ENCODE results near the gene ANKAR.
"Not testable (repeated sequence)": the region's sequence is repeated elsewhere in the genome, so short reads cannot be mapped to it uniquely, and the experiment has no call there.

ANKAR gene

DNA sequence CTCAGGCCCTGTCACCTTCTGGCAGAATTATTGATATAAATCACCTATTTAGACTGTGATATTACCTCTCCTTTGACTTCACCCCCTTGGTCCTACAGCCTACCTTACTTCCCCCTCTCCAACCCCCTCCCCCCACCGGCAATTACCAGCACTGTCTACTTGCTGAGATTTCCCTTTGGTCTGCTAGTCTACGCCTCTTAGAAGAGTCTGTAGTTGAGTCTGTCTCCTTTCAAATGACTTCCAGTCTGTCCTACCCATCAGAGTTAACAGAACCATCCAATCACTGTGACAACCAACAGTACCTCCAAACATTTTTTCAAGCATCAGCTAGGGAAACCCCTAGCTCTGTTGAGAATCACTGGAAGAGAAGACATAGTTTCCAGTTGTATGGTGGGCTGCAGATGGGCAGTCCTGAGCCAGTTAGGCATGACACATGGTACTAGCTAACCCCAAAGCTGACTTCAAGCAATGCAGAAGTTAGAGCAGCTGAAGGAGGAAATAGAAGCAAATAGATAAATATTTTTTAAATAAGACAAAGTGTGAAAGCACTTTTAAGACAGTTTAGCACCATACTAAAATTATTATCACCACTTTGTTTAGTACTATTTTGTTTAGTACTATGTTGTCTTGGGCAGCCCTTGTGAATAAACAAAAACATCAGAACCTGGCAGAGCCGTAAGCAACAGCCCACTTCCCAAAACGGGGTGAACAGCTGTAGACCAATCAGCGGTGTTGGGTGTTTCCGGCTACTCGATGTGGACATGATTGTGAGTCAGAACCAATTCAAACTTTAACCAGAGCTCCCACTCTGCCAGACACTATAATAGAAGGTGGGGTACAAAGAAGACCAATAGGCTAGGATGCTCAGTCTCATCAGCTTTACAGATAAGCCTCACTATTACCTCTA, 15.9 kb upstream of the ANKAR start:
- DNase-seq: peak in 1 of 5 experiments; percentile 85

DNA sequence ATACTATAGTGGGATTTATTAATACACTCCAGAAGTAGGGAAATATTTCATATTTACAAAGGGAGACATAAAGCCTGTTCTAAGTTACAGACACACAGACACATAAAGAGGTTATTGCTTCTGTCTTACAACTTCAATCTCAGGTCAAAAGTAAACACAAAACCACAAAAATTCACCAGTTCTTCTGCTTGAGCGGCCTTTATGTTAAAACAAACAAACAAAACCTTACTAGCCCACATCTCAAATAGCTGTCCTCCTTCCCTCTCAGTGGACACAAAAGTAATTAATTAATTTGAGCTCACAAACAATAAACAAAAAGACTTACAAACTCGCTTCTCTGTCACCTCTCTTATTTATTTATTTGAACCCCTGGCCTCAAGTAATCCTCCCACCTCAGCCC, 14.7 kb upstream of the ANKAR start:
- DNase-seq: no peak

GRCh38 chr2:189660803-189661147, 13.7 kb upstream of the ANKAR start:
- DNase-seq: no peak

DNA sequence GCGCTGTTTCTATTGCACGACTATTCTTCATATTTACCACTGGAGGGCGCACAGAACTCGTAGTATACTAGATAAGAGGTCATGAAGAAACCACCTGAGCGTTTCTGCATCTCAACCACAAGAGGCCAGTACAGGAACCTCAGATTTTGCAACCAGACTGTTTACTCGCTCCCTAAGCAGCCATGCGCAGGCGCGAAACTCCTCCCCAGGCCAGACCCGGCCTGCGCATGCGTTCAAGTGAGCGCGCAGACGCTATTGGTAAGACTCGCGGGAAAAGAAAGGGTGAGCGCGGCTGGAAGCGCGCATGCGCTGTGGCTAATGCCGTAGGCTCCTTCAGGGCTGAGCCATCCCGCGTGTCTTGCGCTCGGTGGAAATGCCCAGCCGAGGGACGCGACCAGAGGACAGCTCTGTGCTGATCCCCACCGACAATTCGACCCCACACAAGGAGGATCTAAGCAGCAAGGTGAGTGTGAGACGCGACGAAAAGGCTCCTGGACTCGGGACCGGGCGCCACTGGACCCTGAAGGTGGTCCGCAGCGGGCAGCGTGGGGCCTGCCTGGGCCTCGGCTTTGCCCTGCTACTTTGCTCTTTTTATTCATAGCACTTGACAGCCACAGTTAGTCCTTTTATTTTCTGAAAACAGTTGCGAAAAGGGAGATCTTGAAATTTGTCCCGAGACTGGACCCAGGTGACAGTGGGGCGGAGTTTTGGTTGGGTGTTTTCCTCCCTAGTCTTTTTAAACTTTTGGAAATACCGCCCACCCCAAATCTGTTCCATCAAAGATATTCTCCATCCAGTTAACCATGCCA, 13.1 kb upstream of the ANKAR start, which contains the start of gene ASNSD1:
TSS of gene ASNSD1 (plus strand) at position 312 of the 809 bp plus-strand sequence. CDS start 4,674 bp downstream, outside the sequence.
- DNase-seq: peak; percentile 96 to 100 (median 99)

DNA sequence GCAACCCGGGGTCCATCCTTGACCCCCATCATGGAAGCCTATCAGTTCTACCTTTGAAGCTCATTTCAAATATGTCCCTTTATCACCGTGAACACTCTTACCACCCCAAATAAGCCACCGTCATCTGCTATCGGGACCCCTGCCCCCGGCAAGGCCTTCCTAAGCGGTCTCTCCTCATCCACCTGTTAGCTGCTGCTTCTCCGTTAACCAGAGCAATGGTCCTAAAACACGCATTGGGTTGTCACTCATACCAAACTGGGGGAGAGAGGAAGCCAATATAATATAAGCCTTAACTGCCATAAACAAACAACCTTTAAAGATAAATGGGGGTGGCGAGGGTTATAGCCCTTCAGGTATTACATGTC, 12.5 kb upstream of the ANKAR start:
- DNase-seq: peak in 1 of 5 experiments; percentile 32

DNA sequence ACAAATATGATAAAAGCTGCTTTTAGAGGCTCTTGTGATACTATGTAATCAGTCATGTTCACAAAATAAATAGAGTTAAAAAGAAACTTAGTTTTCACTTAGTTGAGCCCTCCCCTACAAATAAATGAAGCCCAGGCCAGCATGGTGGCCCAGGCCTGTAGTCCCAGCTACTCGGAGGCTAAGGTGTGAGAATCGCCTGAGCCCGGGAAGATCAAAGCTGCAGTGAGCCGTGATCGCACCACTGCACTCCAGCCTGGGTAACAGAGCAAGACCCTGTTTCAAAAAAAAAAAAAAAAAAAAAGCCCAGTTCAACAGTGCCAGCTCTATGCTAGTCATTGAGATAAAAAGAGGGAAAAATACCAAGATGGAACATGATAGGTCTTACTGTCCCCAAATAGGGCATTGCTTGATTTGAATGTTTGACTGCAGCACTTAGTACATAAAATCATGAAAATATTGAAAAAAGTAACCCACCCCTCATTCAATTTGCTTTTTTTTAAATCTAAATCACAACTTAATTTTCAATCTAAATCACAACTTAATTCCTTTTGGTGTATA, 11.7 kb upstream of the ANKAR start:
- DNase-seq: no peak

DNA sequence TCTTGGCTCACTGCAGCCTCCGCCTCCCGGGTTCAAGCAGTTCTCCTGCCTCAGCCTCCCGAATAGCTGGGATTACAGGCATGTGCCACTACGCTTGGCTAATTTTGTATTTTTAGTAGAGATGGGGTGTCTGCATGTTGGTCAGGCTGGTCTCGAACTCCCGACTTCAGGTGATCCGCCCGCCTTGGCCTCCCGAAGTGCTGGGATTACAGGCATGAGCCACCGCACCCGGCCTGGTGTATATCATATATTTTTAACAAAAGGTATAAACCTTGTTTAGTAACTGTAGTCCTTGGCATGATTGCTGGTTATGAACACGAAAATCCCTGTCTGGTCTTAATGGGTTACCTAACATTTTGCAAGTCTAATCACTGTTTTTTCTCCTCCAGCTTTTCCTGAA, 11.2 kb upstream of the ANKAR start:
- DNase-seq: not testable (repeated sequence)

GRCh38 chr2:189669913-189670312, 4.6 kb upstream of the ANKAR start:
- DNase-seq: no peak

DNA sequence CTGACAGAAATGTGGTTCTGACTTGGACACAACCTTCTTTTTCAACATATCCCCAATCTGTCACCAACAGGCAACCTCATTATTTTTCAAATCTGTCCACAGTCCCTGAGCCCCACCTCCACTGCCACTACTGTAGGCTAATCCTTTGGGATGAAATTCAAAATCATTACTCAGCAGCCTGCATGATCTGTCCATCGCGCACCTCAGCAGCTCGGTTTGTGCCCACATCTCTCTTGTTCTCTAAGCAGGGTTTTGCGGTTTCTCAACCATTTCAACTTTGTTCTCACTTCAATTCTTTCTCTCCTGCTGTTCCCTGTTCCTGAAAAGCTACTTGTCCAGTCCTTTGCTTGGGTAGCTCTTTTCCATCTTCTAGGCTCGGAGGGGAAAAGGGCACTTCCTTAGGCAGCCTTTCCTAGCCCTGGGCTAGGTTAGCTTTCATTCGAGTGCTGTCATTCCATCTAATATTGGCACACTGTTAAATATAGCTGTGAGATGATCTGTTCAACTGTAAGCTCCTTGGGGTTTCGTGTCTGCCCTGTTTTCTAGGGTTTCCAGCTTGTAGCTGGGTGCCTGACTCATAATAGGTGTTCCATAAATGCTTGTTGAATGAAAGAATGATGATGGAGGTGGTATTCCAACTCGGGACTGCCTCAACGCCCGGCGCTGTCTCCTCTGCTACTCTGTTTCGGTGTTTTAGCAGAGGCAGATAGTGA, 653 bp upstream of the ANKAR start:
- no peak for DNase-seq

DNA sequence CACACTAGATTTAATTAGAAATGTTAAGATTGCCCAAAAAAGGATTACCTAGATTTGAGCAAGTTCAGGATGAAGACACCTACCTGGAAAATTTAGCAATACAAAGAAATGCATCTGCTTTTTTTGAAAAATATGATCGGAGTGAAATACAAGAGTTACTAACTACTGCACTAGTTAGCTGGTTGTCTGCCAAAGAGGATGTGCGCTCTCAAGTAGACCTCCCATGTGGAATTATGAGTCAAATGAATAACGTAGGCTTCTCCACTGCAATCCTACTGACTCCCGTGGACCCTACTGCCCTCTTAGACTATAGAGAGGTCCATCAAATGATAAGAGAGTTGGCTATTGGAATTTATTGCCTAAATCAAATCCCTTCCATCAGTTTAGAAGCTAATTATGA, 2.0 kb downstream of the ANKAR start:
- no peak for DNase-seq

GRCh38 chr2:189679226-189679625, 4.8 kb downstream of the ANKAR start:
- DNase-seq: no peak

DNA sequence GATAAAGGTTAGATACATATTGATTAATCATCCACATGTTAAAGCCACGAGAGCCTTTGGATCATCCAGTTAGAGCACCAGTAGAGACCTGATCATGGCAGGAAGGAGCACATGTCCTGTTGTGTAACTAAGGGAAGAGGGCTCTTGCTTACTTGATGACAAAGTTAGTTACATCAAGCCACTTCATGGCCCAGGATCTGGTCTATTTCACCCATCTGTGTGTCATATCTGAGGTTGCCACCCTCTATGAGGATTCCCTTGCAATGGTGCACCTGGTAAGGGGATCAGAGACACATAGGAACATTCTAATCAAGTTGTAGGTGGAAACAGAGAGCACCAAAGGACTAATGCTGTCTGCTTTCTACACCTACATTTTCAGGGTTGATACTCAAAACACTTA, 6.7 kb downstream of the ANKAR start:
- no peak for DNase-seq

DNA sequence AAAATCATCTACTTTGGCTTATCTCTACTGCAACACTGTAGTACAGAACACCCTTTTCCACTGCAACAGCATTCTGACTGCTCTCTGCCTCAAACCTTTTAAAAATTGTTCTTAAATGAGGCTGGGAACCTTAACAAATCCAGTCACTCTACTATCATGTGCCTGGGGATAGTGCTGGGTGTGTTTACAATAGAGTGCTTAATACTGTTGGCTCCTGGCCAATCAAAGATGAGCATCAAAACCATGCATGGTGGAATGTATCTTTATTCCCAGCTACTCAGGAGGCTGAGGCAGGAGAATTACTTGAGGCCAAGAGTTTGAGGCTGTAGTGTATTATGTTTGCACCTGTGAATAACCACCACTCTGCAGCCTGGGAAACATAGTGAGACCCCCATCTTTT, 7.4 kb downstream of the ANKAR start:
- DNase-seq: no peak

GRCh38 chr2:189683348-189683747, 8.9 kb downstream of the ANKAR start:
- DNase-seq: no peak

DNA sequence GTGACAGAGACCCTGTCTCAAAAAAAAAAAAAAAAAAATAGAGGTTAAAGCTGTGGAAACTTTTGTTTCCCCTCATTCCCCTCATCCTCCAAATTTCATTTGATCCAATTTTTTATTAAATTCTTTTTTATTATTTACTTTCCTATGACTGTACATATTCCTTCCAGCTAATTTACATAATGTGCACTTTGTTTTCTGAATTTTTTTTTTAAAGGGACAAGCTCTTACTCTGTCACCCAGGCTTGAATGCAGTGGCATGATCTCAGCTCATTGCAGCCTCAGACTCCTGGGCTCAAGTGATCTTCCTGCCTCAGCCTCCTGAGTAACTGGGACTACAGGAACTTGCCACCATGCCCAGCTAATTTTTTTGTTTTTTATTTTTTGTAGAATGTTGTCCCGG, 10.3 kb downstream of the ANKAR start:
- no peak for DNase-seq

DNA sequence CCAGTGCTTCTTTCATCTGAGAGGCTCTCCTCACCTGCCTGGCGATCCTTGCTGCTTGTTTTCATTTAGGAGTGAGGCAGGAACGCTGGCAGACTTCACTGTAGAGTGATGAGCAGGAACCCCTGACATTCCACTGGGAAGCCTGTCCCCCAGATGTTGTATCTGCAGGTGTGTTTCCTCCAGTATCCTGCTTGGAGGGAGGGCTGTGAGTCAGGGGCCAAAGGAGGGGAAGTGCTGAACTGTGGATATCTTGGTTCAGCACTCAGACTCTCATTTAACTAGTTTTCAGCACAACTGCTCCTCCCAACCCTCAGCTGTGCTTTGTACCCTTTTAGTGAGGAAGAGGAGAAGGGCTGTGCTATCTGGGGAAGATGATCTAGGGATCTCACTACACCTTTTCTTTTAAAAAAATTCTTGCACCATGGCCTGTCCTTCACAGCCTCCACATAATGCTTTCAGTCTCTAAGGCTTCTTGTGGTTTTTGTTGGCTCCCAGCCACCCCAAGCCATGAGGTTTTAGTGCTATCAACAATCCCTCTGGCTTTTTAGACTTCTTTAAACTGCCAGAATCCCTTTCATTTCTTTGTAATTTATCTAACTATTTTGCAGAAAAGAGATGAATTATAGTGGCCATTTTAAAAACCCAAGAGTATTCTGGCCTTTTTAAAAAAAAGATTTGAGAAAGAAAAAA, 11.2 kb downstream of the ANKAR start:
- DNase-seq: peak in 1 of 5 experiments; percentile 28

DNA sequence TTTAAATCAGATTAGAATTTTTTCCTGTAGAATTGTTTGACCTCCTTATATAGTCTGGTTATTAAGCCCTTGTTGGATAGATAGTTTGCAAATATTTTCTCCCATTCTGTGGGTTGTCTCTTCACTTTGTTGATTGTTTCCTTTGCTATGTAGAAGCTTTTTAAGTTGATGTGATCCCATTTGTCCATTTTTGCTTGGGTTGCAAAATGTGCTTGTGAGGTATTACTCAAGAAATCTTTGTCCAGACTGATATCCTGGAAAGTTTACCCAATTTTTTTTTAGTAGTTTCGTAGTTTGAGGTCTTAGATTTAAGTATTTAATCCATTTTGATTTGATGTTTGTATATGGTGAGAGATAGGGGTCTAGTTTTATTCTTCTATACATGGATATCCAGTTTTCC, 13.3 kb downstream of the ANKAR start:
- not testable (repeated sequence) for DNase-seq

GRCh38 chr2:189696223-189696622, 21.8 kb downstream of the ANKAR start:
- DNase-seq: no peak

GRCh38 chr2:189698020-189698887, 23.8 kb downstream of the ANKAR start:
- DNase-seq: peak in 2 of 5 experiments; percentile 29 to 62

GRCh38 chr2:189700681-189701080, 26.2 kb downstream of the ANKAR start:
- no peak for DNase-seq

GRCh38 chr2:189702071-189702470, 27.6 kb downstream of the ANKAR start:
- DNase-seq: no peak

All from T-helper 2 cell (primary cell).